PC-3 (cell line): ENCODE data around the gene PRLR. TPM values are rescaled to one million over a fixed set of nuclear protein-coding genes. Genes with fewer than 3 reads are reported as not detected.

Source experiments
- ATAC-seq: fragments of 200-7000 bp; cut with Tn5 transposase; 2 replicates; pipeline ENCODE4 v1.9.1; 2020; ENCODE audit warnings: mild to moderate bottlenecking, moderate library complexity
- BruUV-seq: library from RNA; stranded (reverse); fragments of 400-500 nt; replicated peaks from 2 replicates; lab custom pipeline; 2021; lab: Mats Ljungman, UMichigan
- CTCF ChIA-PET: fragments of 300-600 bp; sonication (Branson Sonifier 250); formaldehyde crosslinking; loops from one replicate; lab custom pipeline; 2022; ENCODE audit warnings: antibody characterized with exemption; lab: Charles Lee
- POLR2A ChIA-PET: fragments of 300-600 bp; sonication (Branson Sonifier 250); formaldehyde crosslinking; loops from one replicate; lab custom pipeline; 2022; ENCODE audit warnings: antibody characterized with exemption; ENCODE audit not compliant: unreplicated experiment; lab: Charles Lee
- DNase-seq: peaks from one replicate; pipeline ENCODE4 v3.0.0-alpha.2; 2015
- H2AFZ ChIP-seq: fragments of 300-600 bp; sonication (generic); 2 replicates; pipeline ENCODE4 v1.6.0; 2016; ENCODE audit warnings: antibody characterized with exemption, low read length
- H3F3A ChIP-seq: fragments of 300-600 bp; sonication (generic); one replicate; pipeline ENCODE4 v1.6.0; 2017; ENCODE audit warnings: antibody characterized with exemption, low read length, control low read depth, mild to moderate bottlenecking; ENCODE audit not compliant: unreplicated experiment
- H3K27ac ChIP-seq: fragments of 300-600 bp; sonication (generic); 2 replicates; pipeline ENCODE4 v1.5.1; 2016; ENCODE audit warnings: mild to moderate bottlenecking, low read length
- H3K27me3 ChIP-seq: fragments of 300-600 bp; sonication (generic); 2 replicates; pipeline ENCODE4 v1.6.1; 2016; ENCODE audit warnings: low read length, mixed read lengths
- H3K36me3 ChIP-seq: fragments of 300-600 bp; sonication (generic); 2 replicates; pipeline ENCODE4 v1.6.1; 2016; ENCODE audit warnings: low read depth, mixed run types, low read length, mixed read lengths
- H3K4me1 ChIP-seq: fragments of 300-600 bp; sonication (generic); 2 replicates; pipeline ENCODE4 v1.5.1; 2016; ENCODE audit warnings: low read length; ENCODE audit not compliant: insufficient read depth
- H3K4me2 ChIP-seq: fragments of 300-600 bp; sonication (generic); 2 replicates; pipeline ENCODE4 v1.6.0; 2016; ENCODE audit warnings: low read length
- H3K4me3 ChIP-seq: fragments of 300-600 bp; sonication (generic); 2 replicates; pipeline ENCODE4 v1.5.1; 2016; ENCODE audit warnings: mild to moderate bottlenecking, low read length, mixed read lengths
- H3K79me2 ChIP-seq: fragments of 300-600 bp; sonication (generic); 2 replicates; pipeline ENCODE4 v1.6.1; 2017; ENCODE audit warnings: low read length, mixed read lengths
- H3K9ac ChIP-seq: fragments of 300-600 bp; sonication (generic); 2 replicates; pipeline ENCODE4 v1.6.0; 2016; ENCODE audit warnings: mild to moderate bottlenecking, low read length
- H3K9me2 ChIP-seq: fragments of 300-600 bp; sonication (generic); replicated peaks from 2 replicates; pipeline ENCODE4 v1.6.1; 2016; ENCODE audit warnings: mixed run types, low read length, mixed read lengths
- H3K9me3 ChIP-seq: fragments of 300-600 bp; sonication (generic); 2 replicates; pipeline ENCODE4 v1.6.1; 2016; ENCODE audit warnings: low read length, mixed read lengths
- H4K20me1 ChIP-seq: fragments of 300-600 bp; sonication (generic); 2 replicates; pipeline ENCODE4 v1.6.1; 2016; ENCODE audit warnings: low read length, mixed read lengths
- EZH2 ChIP-seq: fragments of 300-600 bp; sonication (generic); IDR thresholded peaks from one replicate; pipeline ENCODE4 v1.6.1; 2017; ENCODE audit warnings: antibody characterized with exemption, mild to moderate bottlenecking, low read length; ENCODE audit not compliant: unreplicated experiment
- EZH2phosphoT487 ChIP-seq: fragments of 300-600 bp; sonication (generic); IDR thresholded peaks from 2 replicates; pipeline ENCODE4 v1.6.1; 2018; ENCODE audit warnings: mild to moderate bottlenecking, antibody characterized with exemption, low read length, borderline replicate concordance
- intact Hi-C: fragments of 100-400 bp; cut with micrococcal nuclease; formaldehyde crosslinking; loops from 2 replicates; pipeline ENCODE4 v1.9.0; 2023
- total RNA-seq: library from RNA; depleted of rRNA; stranded (reverse); fragments of >200 nt; gene quantifications from 2 replicates; pipeline ENCODE4 v1.2.3, GENCODE V29; 2014
- TF ChIP-seq, protein P1 (sequence below): fragments of 300-600 bp; sonication (generic); conservative IDR thresholded peaks from 2 replicates; pipeline ENCODE4 v1.5.1; 2017; ENCODE audit warnings: antibody characterized with exemption, low read depth, mild to moderate bottlenecking, low read length

The PRLR gene
- total RNA-seq, 1 experiment from 2014 or later = 0.29 TPM

DNA sequence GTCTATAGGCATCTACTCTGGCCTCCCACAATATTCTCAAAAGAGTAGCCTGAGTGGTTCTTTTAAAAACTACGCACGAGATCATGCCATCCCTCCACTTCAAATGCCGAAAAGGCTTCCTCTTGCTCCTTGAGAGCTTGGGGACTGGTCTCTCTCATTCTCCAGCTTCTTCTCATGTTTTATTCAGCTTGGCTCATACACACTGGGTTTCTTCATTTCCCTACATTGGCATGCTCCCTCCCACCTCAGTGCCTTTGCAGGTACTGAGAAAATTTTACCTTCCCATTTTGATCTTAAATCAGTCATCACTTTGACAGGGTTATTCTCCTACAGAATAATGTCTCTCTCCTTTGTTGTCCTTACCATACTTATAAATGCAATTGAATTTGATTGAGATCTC lies 20.4 kb downstream of the PRLR start:
- Histone ChIP-seq H3F3A (no peaks in the 10 kb centered on the region), H3K36me3 (no peaks in the 10 kb centered on the region), H3K27ac (no peak overlapping the region), H3K9ac (no peak overlapping the region), H3K4me1 (peaks cover 18% of the 10 kb centered on the region), H2AFZ (no peak overlapping the region), H4K20me1 (no peaks in the 10 kb centered on the region), H3K9me2 (no peaks in the 10 kb centered on the region), H3K4me2 (no peak overlapping the region), H3K79me2 (no peaks in the 10 kb centered on the region), H3K9me3 (no peaks in the 10 kb centered on the region), H3K27me3 (peaks cover 48% of the 10 kb centered on the region), H3K4me3 (no peak overlapping the region)
- TF ChIP-seq EZH2 (no peak), EZH2phosphoT487 (no peak)
- TF ChIP-seq, protein P1, sequence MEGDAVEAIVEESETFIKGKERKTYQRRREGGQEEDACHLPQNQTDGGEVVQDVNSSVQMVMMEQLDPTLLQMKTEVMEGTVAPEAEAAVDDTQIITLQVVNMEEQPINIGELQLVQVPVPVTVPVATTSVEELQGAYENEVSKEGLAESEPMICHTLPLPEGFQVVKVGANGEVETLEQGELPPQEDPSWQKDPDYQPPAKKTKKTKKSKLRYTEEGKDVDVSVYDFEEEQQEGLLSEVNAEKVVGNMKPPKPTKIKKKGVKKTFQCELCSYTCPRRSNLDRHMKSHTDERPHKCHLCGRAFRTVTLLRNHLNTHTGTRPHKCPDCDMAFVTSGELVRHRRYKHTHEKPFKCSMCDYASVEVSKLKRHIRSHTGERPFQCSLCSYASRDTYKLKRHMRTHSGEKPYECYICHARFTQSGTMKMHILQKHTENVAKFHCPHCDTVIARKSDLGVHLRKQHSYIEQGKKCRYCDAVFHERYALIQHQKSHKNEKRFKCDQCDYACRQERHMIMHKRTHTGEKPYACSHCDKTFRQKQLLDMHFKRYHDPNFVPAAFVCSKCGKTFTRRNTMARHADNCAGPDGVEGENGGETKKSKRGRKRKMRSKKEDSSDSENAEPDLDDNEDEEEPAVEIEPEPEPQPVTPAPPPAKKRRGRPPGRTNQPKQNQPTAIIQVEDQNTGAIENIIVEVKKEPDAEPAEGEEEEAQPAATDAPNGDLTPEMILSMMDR = no peak
- ChIA-PET CTCF (no interaction called here), POLR2A (no interaction called here)
- no peak for ATAC-seq
- no peak for DNase-seq
- no TSS peak for BruUV-seq
- intact Hi-C loops = no loop called here

GRCh38 chr5:35205606-35206005 lies 24.7 kb downstream of the PRLR start:
- Histone ChIP-seq H3K4me1 (0 out of 2 replicates have a peak, but pooled peaks cover 10% of the 10 kb centered on the region), H3K4me2 (no peak overlapping the region), H3K9me2 (no peaks in the 10 kb centered on the region), H3K27me3 (peaks cover 42% of the 10 kb centered on the region), H2AFZ (no peak overlapping the region), H3K27ac (no peak overlapping the region), H3K4me3 (no peak overlapping the region), H3F3A (no peaks in the 10 kb centered on the region), H3K36me3 (no peaks in the 10 kb centered on the region), H3K9ac (no peak overlapping the region), H3K79me2 (no peaks in the 10 kb centered on the region), H3K9me3 (no peaks in the 10 kb centered on the region), H4K20me1 (no peaks in the 10 kb centered on the region)
- intact Hi-C loops = no loop called here
- DNase-seq (no peak), ATAC-seq (no peak)
- POLR2A ChIA-PET = no interaction called here
- TF ChIP-seq EZH2phosphoT487 (no peak), EZH2 (no peak)
- TF ChIP-seq, protein P1 = no peak
- no TSS peak for BruUV-seq
- CTCF ChIA-PET = no interaction called here

DNA sequence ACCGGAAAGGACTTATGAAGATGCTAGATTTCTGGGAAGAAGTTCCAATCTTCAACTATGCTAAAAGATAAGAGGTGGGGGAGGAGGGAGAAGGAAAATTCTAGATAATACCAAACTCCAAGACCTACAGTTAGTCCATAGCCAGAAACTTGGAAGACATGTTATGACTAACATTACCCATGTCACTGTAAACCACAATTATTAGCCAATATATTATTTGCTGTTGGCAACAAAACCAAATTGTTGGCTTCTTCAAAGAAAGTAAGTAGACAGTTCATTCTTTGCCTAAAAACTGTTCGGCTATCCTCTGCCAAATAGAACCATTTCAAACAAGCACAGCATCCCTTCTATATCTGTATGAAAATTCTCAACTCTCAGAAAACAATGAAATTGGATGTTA lies 25.1 kb downstream of the PRLR start:
- ChIA-PET POLR2A (no interaction called here), CTCF (no interaction called here)
- no peak overlapping the region for H3K4me2 ChIP-seq
- H4K20me1 ChIP-seq = no peaks in the 10 kb centered on the region
- H3K27ac ChIP-seq = no peak overlapping the region
- peaks cover 42% of the 10 kb centered on the region for H3K27me3 ChIP-seq
- H3K4me1 ChIP-seq = 0 out of 2 replicates have a peak, but pooled peaks cover 10% of the 10 kb centered on the region
- no peaks in the 10 kb centered on the region for H3K9me2 ChIP-seq
- intact Hi-C loops = no loop called here
- no peaks in the 10 kb centered on the region for H3F3A ChIP-seq
- no peak overlapping the region for H3K9ac ChIP-seq
- no TSS peak for BruUV-seq
- no peak for TF ChIP-seq EZH2
- TF ChIP-seq, protein P1 = no peak
- no peak for TF ChIP-seq EZH2phosphoT487
- no peak for ATAC-seq
- H3K36me3 ChIP-seq = no peaks in the 10 kb centered on the region
- H3K4me3 ChIP-seq = no peak overlapping the region
- H3K79me2 ChIP-seq = no peaks in the 10 kb centered on the region
- DNase-seq = peak; percentile 56
- H3K9me3 ChIP-seq = no peaks in the 10 kb centered on the region
- no peak overlapping the region for H2AFZ ChIP-seq
